ENCODE results near the gene ERCC8. TPM values are rescaled to one million over a fixed set of nuclear protein-coding genes. Genes with fewer than 3 reads are reported as not detected.

ERCC8 gene
- total and polyA plus RNA-seq, 2 of the 13 experiments (the other 11 are each of a cell fraction or from before 2014, with no cell fraction given), result 24.4 to 35.2 TPM

- no peak for FAIRE-seq
- POLR2A ChIA-PET, result no interaction called here
- ATAC-seq, result no peak
Measured at GRCh38 chr5:60835554-60835953, 109.3 kb downstream of the ERCC8 start.

GRCh38 chr5:60833520-60833919 lies 111.3 kb downstream of the ERCC8 start:
- DNase-seq (ENCODE audit: low spot score) (no peak), FAIRE-seq (no peak), ATAC-seq (no peak)
- BruUV-seq (replicated peaks), result no TSS peak
- no peaks in the 10 kb centered on the region; the same call in 1 of the 2 replicates for H3K4me1 ChIP-seq (ENCODE audit: insufficient read depth, low read length)
- no peak overlapping the region for H3K27ac ChIP-seq (ENCODE audit: extremely low read length, insufficient read depth, low read length)
- in situ Hi-C loops (cut with HindIII; ENCODE audit: extremely low pct_ligation_motif_present, low pct_unique_long_range_greater_than_20kb), result no loop called here
- POLR2A ChIA-PET, result no interaction called here
- no peaks in the 10 kb centered on the region for H3K36me3 ChIP-seq (replicated peaks in 1 of 2; ENCODE audit: control insufficient read depth in 1 of 2, insufficient read depth in 2 of 2, low read length in 2 of 2)
- H3K9me3 ChIP-seq (ENCODE audit: low read length), result no peaks in the 10 kb centered on the region
- no peaks in the 10 kb centered on the region for H3K79me2 ChIP-seq (ENCODE audit: insufficient read depth, low read length)
- H3K4me3 ChIP-seq (replicated peaks in 1 of 3; ENCODE audit: insufficient read depth in 1 of 3, low read depth in 2 of 3, low read length in 3 of 3), result no peak overlapping the region
- no peak overlapping the region for H3K4me2 ChIP-seq (ENCODE audit: low read depth, low read length)
- intact Hi-C loops (cut with micrococcal nuclease; ENCODE audit: unreplicated experiment), result loop anchor here (10.0 kb wide), 1 partner anchor 1261 kb away; no protein-coding TSS in a partner anchor
- no peaks in the 10 kb centered on the region for H3K27me3 ChIP-seq (ENCODE audit: control insufficient read depth in 1 of 2, insufficient read depth in 2 of 2, low read length in 2 of 2)
- no peak overlapping the region for H2AFZ ChIP-seq (ENCODE audit: low read length)
- no peak overlapping the region for H3K9ac ChIP-seq (ENCODE audit: insufficient read depth, low read depth, low read length)
- no peaks in the 10 kb centered on the region for H4K20me1 ChIP-seq (ENCODE audit: insufficient read depth, low read length)
- CTCF ChIA-PET (ENCODE audit: low intra/inter-chr PET ratio, low total read pairs), result no interaction called here
- TF ChIP-seq ZIK1 (CRISPR knock-in tag; IDR thresholded peaks at IDR 0.05; ENCODE audit: borderline replicate concordance, low read depth) (no peak), NR2C2 (CRISPR knock-in tag; IDR thresholded peaks at IDR 0.05; ENCODE audit: borderline replicate concordance) (no peak), NFRKB (IDR thresholded peaks at IDR 0.05) (no peak), ZNF451 (CRISPR knock-in tag; IDR thresholded peaks at IDR 0.05) (no peak), ZNF180 (CRISPR knock-in tag; IDR thresholded peaks at IDR 0.05; ENCODE audit: borderline replicate concordance, low read depth) (no peak)
- TF ChIP-seq, protein P1, sequence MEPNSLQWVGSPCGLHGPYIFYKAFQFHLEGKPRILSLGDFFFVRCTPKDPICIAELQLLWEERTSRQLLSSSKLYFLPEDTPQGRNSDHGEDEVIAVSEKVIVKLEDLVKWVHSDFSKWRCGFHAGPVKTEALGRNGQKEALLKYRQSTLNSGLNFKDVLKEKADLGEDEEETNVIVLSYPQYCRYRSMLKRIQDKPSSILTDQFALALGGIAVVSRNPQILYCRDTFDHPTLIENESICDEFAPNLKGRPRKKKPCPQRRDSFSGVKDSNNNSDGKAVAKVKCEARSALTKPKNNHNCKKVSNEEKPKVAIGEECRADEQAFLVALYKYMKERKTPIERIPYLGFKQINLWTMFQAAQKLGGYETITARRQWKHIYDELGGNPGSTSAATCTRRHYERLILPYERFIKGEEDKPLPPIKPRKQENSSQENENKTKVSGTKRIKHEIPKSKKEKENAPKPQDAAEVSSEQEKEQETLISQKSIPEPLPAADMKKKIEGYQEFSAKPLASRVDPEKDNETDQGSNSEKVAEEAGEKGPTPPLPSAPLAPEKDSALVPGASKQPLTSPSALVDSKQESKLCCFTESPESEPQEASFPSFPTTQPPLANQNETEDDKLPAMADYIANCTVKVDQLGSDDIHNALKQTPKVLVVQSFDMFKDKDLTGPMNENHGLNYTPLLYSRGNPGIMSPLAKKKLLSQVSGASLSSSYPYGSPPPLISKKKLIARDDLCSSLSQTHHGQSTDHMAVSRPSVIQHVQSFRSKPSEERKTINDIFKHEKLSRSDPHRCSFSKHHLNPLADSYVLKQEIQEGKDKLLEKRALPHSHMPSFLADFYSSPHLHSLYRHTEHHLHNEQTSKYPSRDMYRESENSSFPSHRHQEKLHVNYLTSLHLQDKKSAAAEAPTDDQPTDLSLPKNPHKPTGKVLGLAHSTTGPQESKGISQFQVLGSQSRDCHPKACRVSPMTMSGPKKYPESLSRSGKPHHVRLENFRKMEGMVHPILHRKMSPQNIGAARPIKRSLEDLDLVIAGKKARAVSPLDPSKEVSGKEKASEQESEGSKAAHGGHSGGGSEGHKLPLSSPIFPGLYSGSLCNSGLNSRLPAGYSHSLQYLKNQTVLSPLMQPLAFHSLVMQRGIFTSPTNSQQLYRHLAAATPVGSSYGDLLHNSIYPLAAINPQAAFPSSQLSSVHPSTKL (CRISPR knock-in tag; IDR thresholded peaks at IDR 0.05), result no peak

More at GRCh38 chr5:60835554-60835953, 109.3 kb downstream of the ERCC8 start:
- Histone ChIP-seq H3K27me3 (ENCODE audit: control insufficient read depth in 1 of 2, insufficient read depth in 2 of 2, low read length in 2 of 2) (no peaks in the 10 kb centered on the region), H3K27ac (ENCODE audit: extremely low read length, insufficient read depth, low read length) (no peak overlapping the region), H3K9ac (ENCODE audit: insufficient read depth, low read depth, low read length) (no peak overlapping the region), H3K4me2 (ENCODE audit: low read depth, low read length) (no peak overlapping the region), H3K4me1 (ENCODE audit: insufficient read depth, low read length) (no peaks in the 10 kb centered on the region; the same call in 1 of the 2 replicates), H3K36me3 (replicated peaks in 1 of 2; ENCODE audit: control insufficient read depth in 1 of 2, insufficient read depth in 2 of 2, low read length in 2 of 2) (no peaks in the 10 kb centered on the region), H3K79me2 (ENCODE audit: insufficient read depth, low read length) (no peaks in the 10 kb centered on the region), H3K4me3 (replicated peaks in 1 of 3; ENCODE audit: insufficient read depth in 1 of 3, low read depth in 2 of 3, low read length in 3 of 3) (no peak overlapping the region), H4K20me1 (ENCODE audit: insufficient read depth, low read length) (no peaks in the 10 kb centered on the region), H3K9me3 (ENCODE audit: low read length) (no peaks in the 10 kb centered on the region), H2AFZ (ENCODE audit: low read length) (no peak overlapping the region)
- in situ Hi-C loops (cut with HindIII; ENCODE audit: extremely low pct_ligation_motif_present, low pct_unique_long_range_greater_than_20kb) (no loop called here), intact Hi-C loops (cut with micrococcal nuclease; ENCODE audit: unreplicated experiment) (loop anchor here (10.0 kb wide), 1 partner anchor 1259 kb away; no protein-coding TSS in a partner anchor)
- no peak for DNase-seq (ENCODE audit: low spot score)
- no TSS peak for BruUV-seq (replicated peaks)
- CTCF ChIA-PET (ENCODE audit: low intra/inter-chr PET ratio, low total read pairs), result no interaction called here
- TF ChIP-seq, protein P2, sequence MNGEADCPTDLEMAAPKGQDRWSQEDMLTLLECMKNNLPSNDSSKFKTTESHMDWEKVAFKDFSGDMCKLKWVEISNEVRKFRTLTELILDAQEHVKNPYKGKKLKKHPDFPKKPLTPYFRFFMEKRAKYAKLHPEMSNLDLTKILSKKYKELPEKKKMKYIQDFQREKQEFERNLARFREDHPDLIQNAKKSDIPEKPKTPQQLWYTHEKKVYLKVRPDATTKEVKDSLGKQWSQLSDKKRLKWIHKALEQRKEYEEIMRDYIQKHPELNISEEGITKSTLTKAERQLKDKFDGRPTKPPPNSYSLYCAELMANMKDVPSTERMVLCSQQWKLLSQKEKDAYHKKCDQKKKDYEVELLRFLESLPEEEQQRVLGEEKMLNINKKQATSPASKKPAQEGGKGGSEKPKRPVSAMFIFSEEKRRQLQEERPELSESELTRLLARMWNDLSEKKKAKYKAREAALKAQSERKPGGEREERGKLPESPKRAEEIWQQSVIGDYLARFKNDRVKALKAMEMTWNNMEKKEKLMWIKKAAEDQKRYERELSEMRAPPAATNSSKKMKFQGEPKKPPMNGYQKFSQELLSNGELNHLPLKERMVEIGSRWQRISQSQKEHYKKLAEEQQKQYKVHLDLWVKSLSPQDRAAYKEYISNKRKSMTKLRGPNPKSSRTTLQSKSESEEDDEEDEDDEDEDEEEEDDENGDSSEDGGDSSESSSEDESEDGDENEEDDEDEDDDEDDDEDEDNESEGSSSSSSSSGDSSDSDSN (CRISPR knock-in tag; IDR thresholded peaks at IDR 0.05), result no peak
- TF ChIP-seq ATF3 (CRISPR knock-in tag; IDR thresholded peaks at IDR 0.05) (no peak), ZNF883 (CRISPR knock-in tag; IDR thresholded peaks at IDR 0.05; ENCODE audit: not compliant biosample characterization) (no peak)
- 79% methylated on average over 5 of the region's 5 CpGs for WGBS (ENCODE audit: low lambda C conversion rate)
